Gastrocnemius medialis (tissue), 4 donors: Measurements from ENCODE around the gene HLA-DQA2.

ENCODE experiments used
- POLR2A ChIP-seq, 2 donors: fragments of 450-650 bp; IDR thresholded peaks; one replicate each; pipeline ENCODE4 v1.6.1; 2017; ENCODE audit warnings: antibody characterized with exemption in 2 of 2, mild to moderate bottlenecking in 2 of 2, moderate library complexity in 2 of 2
- TF ChIP-seq, protein P1 (sequence below), 5 experiments: fragments of 450-650 bp in 3 of 5; fragments of 200-600 bp in 2 of 5; sonication (generic) in 2 of 5; IDR thresholded peaks in 4 of 5; conservative IDR thresholded peaks in 1 of 5; 1 replicate in 4 of 5; 2 replicates in 1 of 5; pipeline ENCODE4 v1.5.1; 2016 to 2019; ENCODE audit warnings: antibody characterized with exemption in 5 of 5, mild to moderate bottlenecking in 3 of 5, moderate library complexity in 3 of 5

DNA sequence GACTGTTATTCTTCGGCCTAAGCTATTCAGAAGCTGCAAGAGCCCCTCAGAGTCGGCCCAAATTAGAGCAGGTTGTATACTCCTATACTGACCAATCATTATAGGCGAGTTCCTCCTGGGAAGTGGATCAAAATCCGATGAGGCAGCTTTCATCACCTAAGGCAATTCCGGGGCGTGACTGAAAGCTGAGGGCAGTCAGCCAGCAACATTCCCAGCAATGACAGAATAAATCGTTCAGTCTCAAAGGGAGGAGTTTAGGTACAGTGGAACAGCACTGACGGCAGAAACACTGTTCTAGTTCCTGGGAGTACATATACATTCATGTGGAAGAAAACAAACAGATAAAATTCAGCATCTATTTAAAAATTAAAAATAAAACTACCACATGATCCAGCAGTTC, 11.4 kb downstream of the HLA-DQA2 start:
- TF ChIP-seq POLR2A (IDR thresholded peaks at IDR 0.05), result no peak
- TF ChIP-seq, protein P1, sequence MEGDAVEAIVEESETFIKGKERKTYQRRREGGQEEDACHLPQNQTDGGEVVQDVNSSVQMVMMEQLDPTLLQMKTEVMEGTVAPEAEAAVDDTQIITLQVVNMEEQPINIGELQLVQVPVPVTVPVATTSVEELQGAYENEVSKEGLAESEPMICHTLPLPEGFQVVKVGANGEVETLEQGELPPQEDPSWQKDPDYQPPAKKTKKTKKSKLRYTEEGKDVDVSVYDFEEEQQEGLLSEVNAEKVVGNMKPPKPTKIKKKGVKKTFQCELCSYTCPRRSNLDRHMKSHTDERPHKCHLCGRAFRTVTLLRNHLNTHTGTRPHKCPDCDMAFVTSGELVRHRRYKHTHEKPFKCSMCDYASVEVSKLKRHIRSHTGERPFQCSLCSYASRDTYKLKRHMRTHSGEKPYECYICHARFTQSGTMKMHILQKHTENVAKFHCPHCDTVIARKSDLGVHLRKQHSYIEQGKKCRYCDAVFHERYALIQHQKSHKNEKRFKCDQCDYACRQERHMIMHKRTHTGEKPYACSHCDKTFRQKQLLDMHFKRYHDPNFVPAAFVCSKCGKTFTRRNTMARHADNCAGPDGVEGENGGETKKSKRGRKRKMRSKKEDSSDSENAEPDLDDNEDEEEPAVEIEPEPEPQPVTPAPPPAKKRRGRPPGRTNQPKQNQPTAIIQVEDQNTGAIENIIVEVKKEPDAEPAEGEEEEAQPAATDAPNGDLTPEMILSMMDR (IDR thresholded peaks at IDR 0.05 in 4 of 5, conservative IDR thresholded peaks at IDR 0.05 in 1 of 5), result no peak
